ENCODE measurements around the gene TSPAN5.

Gene TSPAN5

GRCh38 chr4:98571161-98571786 lies 87.1 kb downstream of the TSPAN5 start:
- peak overlapping the region; percentile 75; the same call in 1 of the 2 replicates for H3K27ac ChIP-seq
- TF ChIP-seq CTCF (conservative IDR thresholded peaks at IDR 0.05): no peak

GRCh38 chr4:98570151-98570797 lies 88.1 kb downstream of the TSPAN5 start:
- peak overlapping the region; percentile 75 for H3K27ac ChIP-seq
- no peak for TF ChIP-seq CTCF (conservative IDR thresholded peaks at IDR 0.05)

GRCh38 chr4:98568941-98569663 lies 89.3 kb downstream of the TSPAN5 start:
- peak overlapping the region; percentile 75 for H3K27ac ChIP-seq

GRCh38 chr4:98567611-98568010 lies 90.8 kb downstream of the TSPAN5 start:
- no peak for TF ChIP-seq CTCF (conservative IDR thresholded peaks at IDR 0.05)
- H3K27ac ChIP-seq: peak overlapping the region; percentile 75

More at GRCh38 chr4:98568941-98569663, 89.3 kb downstream of the TSPAN5 start:
- no peak for TF ChIP-seq CTCF (conservative IDR thresholded peaks at IDR 0.05)

- no peak overlapping the region for H3K27ac ChIP-seq
- TF ChIP-seq CTCF (conservative IDR thresholded peaks at IDR 0.05): no peak
Measured at GRCh38 chr4:98566361-98567008, 91.9 kb downstream of the TSPAN5 start.

GRCh38 chr4:98565681-98566301 lies 92.6 kb downstream of the TSPAN5 start:
- TF ChIP-seq CTCF (conservative IDR thresholded peaks at IDR 0.05): no peak
- no peak overlapping the region for H3K27ac ChIP-seq

All from VCaP (cell line).